ENCODE measurements around the gene SLC24A1.

GRCh38 chr15:65634356-65634755, 12.6 kb downstream of the SLC24A1 start:
- TF ChIP-seq CTCF (tag by site-specific recombination; IDR thresholded peaks at IDR 0.05) (no peak), ZNF114 (tag by site-specific recombination; IDR thresholded peaks at IDR 0.05) (no peak), ATF2 (tag by site-specific recombination; IDR thresholded peaks at IDR 0.05; ENCODE audit: low read depth) (no peak), ZNF175 (tag by site-specific recombination; IDR thresholded peaks at IDR 0.05) (no peak), ZFP3 (tag by site-specific recombination; IDR thresholded peaks at IDR 0.05; ENCODE audit: low read depth) (no peak), ZNF362 (tag by site-specific recombination; IDR thresholded peaks at IDR 0.05) (no peak), MYNN (tag by site-specific recombination; IDR thresholded peaks at IDR 0.05; ENCODE audit: borderline replicate concordance) (no peak), ZNF600 (tag by site-specific recombination; IDR thresholded peaks at IDR 0.05) (no peak), KLF8 (tag by site-specific recombination; IDR thresholded peaks at IDR 0.05) (no peak), ZNF704 (tag by site-specific recombination; IDR thresholded peaks at IDR 0.05) (no peak)
